Fibroblast of mammary gland (primary cell): Measurements from ENCODE around the gene PGPEP1.

Experiments used
- DNase-seq: peaks from one replicate; pipeline ENCODE4 v3.0.0-alpha.2; 2010; ENCODE audit warnings: low read depth
- H3K4me3 ChIP-seq: 2 replicates; pipeline ENCODE4 v1.5.1; 2011; ENCODE audit warnings: low read depth, mild to moderate bottlenecking, low read length, moderate library complexity; ENCODE audit not compliant: control insufficient read depth
- CTCF ChIP-seq: conservative IDR thresholded peaks from 2 replicates; pipeline ENCODE4 v1.5.1; 2011; ENCODE audit warnings: low read depth, low read length, inconsistent platforms; ENCODE audit not compliant: control insufficient read depth, insufficient read depth

Gene PGPEP1

GRCh38 chr19:18300930-18301717 is 39.3 kb upstream of the PGPEP1 start:
- DNase-seq = peak; percentile 78
- no peak overlapping the region for H3K4me3 ChIP-seq
- no peak for TF ChIP-seq CTCF

- no peak overlapping the region for H3K4me3 ChIP-seq
- no peak for TF ChIP-seq CTCF
- no peak for DNase-seq
Measured at GRCh38 chr19:18301718-18302111, 38.7 kb upstream of the PGPEP1 start.

- no peak overlapping the region for H3K4me3 ChIP-seq
- no peak for DNase-seq
- no peak for TF ChIP-seq CTCF
Measured at GRCh38 chr19:18304208-18304457, 36.3 kb upstream of the PGPEP1 start.

- TF ChIP-seq CTCF = no peak
- H3K4me3 ChIP-seq = peak overlapping the region; percentile 36
- DNase-seq = peak; percentile 86
Measured at GRCh38 chr19:18304458-18305310, 35.7 kb upstream of the PGPEP1 start.

GRCh38 chr19:18306209-18306887 is 34.0 kb upstream of the PGPEP1 start:
- TF ChIP-seq CTCF = no peak
- DNase-seq = no peak
- no peak overlapping the region for H3K4me3 ChIP-seq

GRCh38 chr19:18306888-18307260 is 33.5 kb upstream of the PGPEP1 start:
- no peak overlapping the region for H3K4me3 ChIP-seq
- no peak for TF ChIP-seq CTCF
- DNase-seq = no peak
